Activated CD4-positive, alpha-beta memory T cell treated with anti-CD3 and anti-CD28 coated beads for 36 hours (primary cell): ENCODE measurements around the gene FCMR. TPM values are rescaled to one million over a fixed set of nuclear protein-coding genes. Genes with fewer than 3 reads are reported as not detected.

Experiments used
- total RNA-seq, 2 experiments: library from RNA; stranded (reverse); gene quantifications; one replicate each; pipeline ENCODE4 v1.2.3, GENCODE V29; 2021

Gene FCMR
- total RNA-seq, 2 experiments from 2014 or later = 65.7 to 73.0 TPM

Other genes with a start within 250 kb of the FCMR start
- gene MAPKAPK2, start 237.0 kb downstream of the FCMR start, total RNA-seq = 10 to 100 TPM; 96.9 to 97.4 TPM
- gene IL19, start 151.2 kb downstream of the FCMR start, total RNA-seq = under 1 TPM in 1 of 2 experiments, not detected in 1; 0.21 TPM
- 10 to 100 TPM; 17.3 to 18.5 TPM for gene IL10, start 149.4 kb downstream of the FCMR start, total RNA-seq
- gene IL20, start 56.3 kb downstream of the FCMR start, total RNA-seq = not detected
- gene IL24, start 24.5 kb downstream of the FCMR start, total RNA-seq = 10 to 100 TPM in 1 of 2 experiments, 1 to 10 TPM in 1; 9.8 to 10.0 TPM
- gene PIGR, start 24.5 kb upstream of the FCMR start, total RNA-seq = under 1 TPM; 0.10 TPM
- not detected for gene FCAMR, start 48.5 kb upstream of the FCMR start, total RNA-seq
- not detected for gene C1orf116, start 110.8 kb upstream of the FCMR start, total RNA-seq
- 1 to 10 TPM; 6.3 to 7.2 TPM for gene YOD1, start 129.3 kb upstream of the FCMR start, total RNA-seq
- gene PFKFB2, start 131.3 kb upstream of the FCMR start, total RNA-seq = 1 to 10 TPM; 2.1 to 2.5 TPM
- gene C4BPB, start 166.9 kb upstream of the FCMR start, total RNA-seq = under 1 TPM; 0.24 to 0.39 TPM
- not detected for gene C4BPA, start 182.3 kb upstream of the FCMR start, total RNA-seq